GM10248 (cell line): ENCODE data around the gene CD247.

Experiments used
- CTCF ChIA-PET: fragments of 300-600 bp; sonication (Branson Sonifier 250); formaldehyde crosslinking; extraction: SDS; loops from one replicate; lab custom pipeline; 2021; ENCODE audit warnings: antibody characterized with exemption; lab: Yijun Ruan, JAX
- POLR2A ChIA-PET: fragments of 350-650 bp; sonication (Branson Sonifier 250); formaldehyde crosslinking; extraction: SDS; loops from one replicate; lab custom pipeline; 2020; ENCODE audit warnings: antibody characterized with exemption; lab: Yijun Ruan, JAX
- DNase-seq: peaks from one replicate; pipeline ENCODE4 v3.0.0; 2012; ENCODE audit errors: extremely low spot score
- CTCF ChIP-seq: IDR thresholded peaks from 2 replicates; pipeline ENCODE4 v1.5.1; 2012; ENCODE audit warnings: mild to moderate bottlenecking, low read depth; ENCODE audit errors: extremely low read depth, missing control alignments, control extremely low read depth

The CD247 gene

GRCh38 chr1:167524651-167525050 is 6.3 kb upstream of the CD247 start:
- ChIA-PET CTCF (interaction anchor here (1.5 to 3.6 kb wide), 3 partner anchors 9 to 16 kb away, joined by 3 to 16 read pairs (median 7); no protein-coding TSS in a partner anchor), POLR2A (no interaction called here)
- no peak for DNase-seq
- no peak for TF ChIP-seq CTCF

GRCh38 chr1:167522246-167522645 is 3.9 kb upstream of the CD247 start:
- ChIA-PET CTCF (no interaction called here), POLR2A (no interaction called here)
- no peak for TF ChIP-seq CTCF
- DNase-seq, result no peak

GRCh38 chr1:167520711-167521206 is 2.4 kb upstream of the CD247 start:
- CTCF ChIA-PET, result interaction anchor here (0.9 to 1.7 kb wide), 3 partner anchors 12 to 89 kb away, joined by 3 to 9 read pairs (median 4); no protein-coding TSS in a partner anchor

GRCh38 chr1:167517535-167518330 is 596 bp downstream of the CD247 start:
- ChIA-PET POLR2A (no interaction called here), CTCF (interaction anchor here (1.0 to 3.6 kb wide), 4 partner anchors 10 to 22 kb away, joined by 3 to 19 read pairs (median 6); no protein-coding TSS in a partner anchor)
- TF ChIP-seq CTCF, result no peak
- no peak for DNase-seq

More at GRCh38 chr1:167520711-167521206, 2.4 kb upstream of the CD247 start:
- POLR2A ChIA-PET, result no interaction called here
- DNase-seq, result no peak
- no peak for TF ChIP-seq CTCF

- CTCF ChIA-PET, result interaction anchor here (1.0 to 3.6 kb wide), 5 partner anchors 11 to 23 kb away, joined by 3 to 19 read pairs (median 8); no protein-coding TSS in a partner anchor
These were observed 1.6 kb downstream of the CD247 start for GRCh38 chr1:167516404-167517388.

More at GRCh38 chr1:167516404-167517388, 1.6 kb downstream of the CD247 start:
- POLR2A ChIA-PET, result no interaction called here
- TF ChIP-seq CTCF, result no peak
- DNase-seq, result no peak
